Nephron (organoid): ENCODE results near the gene ESR1.

Experiments
- H3K27ac Mint-ChIP-seq, 3 experiments: 2 replicates each; pipeline ENCODE4 v1.8.0; 2020; ENCODE audit warnings: mixed read lengths in 3 of 3, mild to moderate bottlenecking in 2 of 3, moderate library complexity in 1 of 3
- H3K27me3 Mint-ChIP-seq: 2 replicates; pipeline ENCODE4 v1.8.0; 2021; ENCODE audit warnings: low read depth, mild to moderate bottlenecking, moderate library complexity, mixed read lengths
- H3K36me3 Mint-ChIP-seq: 2 replicates; pipeline ENCODE4 v1.8.0; 2020; ENCODE audit warnings: low read depth, mixed read lengths
- H3K4me1 Mint-ChIP-seq: 2 replicates; pipeline ENCODE4 v1.8.0; 2020; ENCODE audit warnings: mixed read lengths
- H3K4me3 Mint-ChIP-seq, 3 experiments: 2 replicates each; pipeline ENCODE4 v1.8.0; 2020; ENCODE audit warnings: mild to moderate bottlenecking in 3 of 3, mixed read lengths in 3 of 3, moderate library complexity in 2 of 3
- H3K9me3 Mint-ChIP-seq: 2 replicates; pipeline ENCODE4 v1.8.0; 2020; ENCODE audit warnings: mixed read lengths
- TF ChIP-seq, protein P1 (sequence below), 3 experiments: fragments of 200-600 bp; sonication (generic); IDR thresholded peaks; one replicate each; pipeline ENCODE4 v1.5.0; 2021; ENCODE audit warnings: antibody characterized with exemption in 3 of 3; ENCODE audit not compliant: unreplicated experiment in 3 of 3

The ESR1 gene

DNA sequence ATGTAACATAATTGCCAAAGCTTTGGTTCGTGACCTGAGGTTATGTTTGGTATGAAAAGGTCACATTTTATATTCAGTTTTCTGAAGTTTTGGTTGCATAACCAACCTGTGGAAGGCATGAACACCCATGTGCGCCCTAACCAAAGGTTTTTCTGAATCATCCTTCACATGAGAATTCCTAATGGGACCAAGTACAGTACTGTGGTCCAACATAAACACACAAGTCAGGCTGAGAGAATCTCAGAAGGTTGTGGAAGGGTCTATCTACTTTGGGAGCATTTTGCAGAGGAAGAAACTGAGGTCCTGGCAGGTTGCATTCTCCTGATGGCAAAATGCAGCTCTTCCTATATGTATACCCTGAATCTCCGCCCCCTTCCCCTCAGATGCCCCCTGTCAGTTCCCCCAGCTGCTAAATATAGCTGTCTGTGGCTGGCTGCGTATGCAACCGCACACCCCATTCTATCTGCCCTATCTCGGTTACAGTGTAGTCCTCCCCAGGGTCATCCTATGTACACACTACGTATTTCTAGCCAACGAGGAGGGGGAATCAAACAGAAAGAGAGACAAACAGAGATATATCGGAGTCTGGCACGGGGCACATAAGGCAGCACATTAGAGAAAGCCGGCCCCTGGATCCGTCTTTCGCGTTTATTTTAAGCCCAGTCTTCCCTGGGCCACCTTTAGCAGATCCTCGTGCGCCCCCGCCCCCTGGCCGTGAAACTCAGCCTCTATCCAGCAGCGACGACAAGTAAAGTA is 547 bp upstream of the ESR1 start:
- H3K9me3 Mint-ChIP-seq: peaks cover 12% of the 10 kb centered on the region

DNA sequence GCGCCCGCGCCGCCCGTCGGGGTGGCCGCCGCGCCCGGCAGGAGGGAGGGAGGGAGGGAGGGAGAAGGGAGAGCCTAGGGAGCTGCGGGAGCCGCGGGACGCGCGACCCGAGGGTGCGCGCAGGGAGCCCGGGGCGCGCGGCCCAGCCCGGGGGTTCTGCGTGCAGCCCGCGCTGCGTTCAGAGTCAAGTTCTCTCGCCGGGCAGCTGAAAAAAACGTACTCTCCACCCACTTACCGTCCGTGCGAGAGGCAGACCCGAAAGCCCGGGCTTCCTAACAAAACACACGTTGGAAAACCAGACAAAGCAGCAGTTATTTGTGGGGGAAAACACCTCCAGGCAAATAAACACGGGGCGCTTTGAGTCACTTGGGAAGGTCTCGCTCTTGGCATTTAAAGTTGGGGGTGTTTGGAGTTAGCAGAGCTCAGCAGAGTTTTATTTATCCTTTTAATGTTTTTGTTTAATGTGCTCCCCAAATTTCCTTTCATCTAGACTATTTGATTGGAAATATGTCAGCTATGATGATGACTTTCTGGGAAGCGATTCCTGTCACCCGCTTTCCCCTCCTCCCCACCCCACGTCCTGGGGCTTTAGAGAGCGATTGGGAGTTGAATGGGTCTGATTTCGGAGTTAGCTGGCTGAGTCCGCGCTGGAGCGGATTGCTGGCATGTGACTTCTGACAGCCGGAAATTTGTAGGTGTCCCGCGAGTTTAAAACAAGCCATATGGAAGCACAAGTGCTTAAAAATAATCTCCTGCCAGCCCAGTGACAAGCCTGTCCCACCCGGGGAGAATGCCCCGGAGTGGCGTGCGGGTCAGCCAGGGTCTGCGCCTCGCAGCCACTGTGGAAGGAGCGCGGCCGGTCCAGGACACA is 1.1 kb downstream of the ESR1 start:
- TF ChIP-seq, protein P1, sequence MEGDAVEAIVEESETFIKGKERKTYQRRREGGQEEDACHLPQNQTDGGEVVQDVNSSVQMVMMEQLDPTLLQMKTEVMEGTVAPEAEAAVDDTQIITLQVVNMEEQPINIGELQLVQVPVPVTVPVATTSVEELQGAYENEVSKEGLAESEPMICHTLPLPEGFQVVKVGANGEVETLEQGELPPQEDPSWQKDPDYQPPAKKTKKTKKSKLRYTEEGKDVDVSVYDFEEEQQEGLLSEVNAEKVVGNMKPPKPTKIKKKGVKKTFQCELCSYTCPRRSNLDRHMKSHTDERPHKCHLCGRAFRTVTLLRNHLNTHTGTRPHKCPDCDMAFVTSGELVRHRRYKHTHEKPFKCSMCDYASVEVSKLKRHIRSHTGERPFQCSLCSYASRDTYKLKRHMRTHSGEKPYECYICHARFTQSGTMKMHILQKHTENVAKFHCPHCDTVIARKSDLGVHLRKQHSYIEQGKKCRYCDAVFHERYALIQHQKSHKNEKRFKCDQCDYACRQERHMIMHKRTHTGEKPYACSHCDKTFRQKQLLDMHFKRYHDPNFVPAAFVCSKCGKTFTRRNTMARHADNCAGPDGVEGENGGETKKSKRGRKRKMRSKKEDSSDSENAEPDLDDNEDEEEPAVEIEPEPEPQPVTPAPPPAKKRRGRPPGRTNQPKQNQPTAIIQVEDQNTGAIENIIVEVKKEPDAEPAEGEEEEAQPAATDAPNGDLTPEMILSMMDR (IDR thresholded peaks at IDR 0.05; ENCODE audit: unreplicated experiment in 3 of 3): no peak
- H3K9me3 Mint-ChIP-seq: peaks cover 6% of the 10 kb centered on the region
- H3K36me3 Mint-ChIP-seq: no peaks in the 10 kb centered on the region
- H3K4me1 Mint-ChIP-seq: peaks cover 23% of the 10 kb centered on the region
- H3K27me3 Mint-ChIP-seq: peaks cover 97% of the 10 kb centered on the region
- H3K27ac Mint-ChIP-seq: no peak overlapping the region
- peak overlapping the region; percentile 76 to 86 (median 83) for H3K4me3 Mint-ChIP-seq

More for the DNA sequence above, 547 bp upstream of the ESR1 start:
- Mint-ChIP-seq H3K27me3 (peaks cover 98% of the 10 kb centered on the region), H3K4me3 (peak overlapping the region; percentile 68 to 78 (median 68)), H3K36me3 (no peaks in the 10 kb centered on the region), H3K4me1 (peaks cover 23% of the 10 kb centered on the region), H3K27ac (no peak overlapping the region)
- TF ChIP-seq, protein P1 (IDR thresholded peaks at IDR 0.05; ENCODE audit: unreplicated experiment in 3 of 3): no peak

DNA sequence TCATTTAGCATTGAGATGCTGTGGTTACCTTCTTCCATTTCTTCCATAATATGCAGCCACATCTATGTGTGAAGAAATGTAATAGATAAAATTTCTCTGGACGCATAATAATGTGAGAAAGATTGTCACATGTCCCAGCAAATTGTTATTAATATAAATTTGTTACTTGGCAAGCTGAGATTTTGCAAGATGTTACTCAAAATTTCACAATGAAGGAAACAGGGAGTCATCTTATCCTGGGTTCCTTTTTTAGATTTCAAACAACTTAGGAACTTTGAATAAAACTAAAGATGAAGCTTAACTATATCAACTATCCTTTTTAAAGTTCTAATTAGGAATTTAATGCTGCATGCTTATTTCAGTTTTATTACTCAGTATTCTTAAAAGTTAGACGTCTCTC is 3.6 kb downstream of the ESR1 start:
- no peak overlapping the region for H3K4me3 Mint-ChIP-seq
- TF ChIP-seq, protein P1 (IDR thresholded peaks at IDR 0.05; ENCODE audit: unreplicated experiment in 3 of 3): no peak
- peaks cover 23% of the 10 kb centered on the region for H3K4me1 Mint-ChIP-seq
- peaks cover 97% of the 10 kb centered on the region for H3K27me3 Mint-ChIP-seq
- H3K27ac Mint-ChIP-seq: no peak overlapping the region
- H3K9me3 Mint-ChIP-seq: no peaks in the 10 kb centered on the region
- no peaks in the 10 kb centered on the region for H3K36me3 Mint-ChIP-seq

- Mint-ChIP-seq H3K4me1 (peaks cover 6% of the 10 kb centered on the region), H3K36me3 (no peaks in the 10 kb centered on the region), H3K27ac (no peak overlapping the region), H3K27me3 (peaks cover 92% of the 10 kb centered on the region), H3K9me3 (no peaks in the 10 kb centered on the region), H3K4me3 (no peak overlapping the region)
- TF ChIP-seq, protein P1 (IDR thresholded peaks at IDR 0.05; ENCODE audit: unreplicated experiment in 3 of 3): no peak
These were observed 6.4 kb downstream of the ESR1 start for GRCh38 chr6:151813858-151814257.

- H3K4me3 Mint-ChIP-seq: no peak overlapping the region
- TF ChIP-seq, protein P1 (IDR thresholded peaks at IDR 0.05; ENCODE audit: unreplicated experiment in 3 of 3): no peak
These were observed 7.1 kb downstream of the ESR1 start for GRCh38 chr6:151814614-151815013.

More at GRCh38 chr6:151814614-151815013, 7.1 kb downstream of the ESR1 start:
- Mint-ChIP-seq H3K9me3 (no peaks in the 10 kb centered on the region), H3K36me3 (no peaks in the 10 kb centered on the region), H3K4me1 (no peaks in the 10 kb centered on the region), H3K27ac (no peak overlapping the region), H3K27me3 (peaks cover 84% of the 10 kb centered on the region)
